ENCODE measurements around the gene TMEM150B. TPM values are rescaled to one million over a fixed set of nuclear protein-coding genes. Genes with fewer than 3 reads are reported as not detected.

Gene TMEM150B
- total and polyA plus RNA-seq, 9 of the 15 experiments (the other 6 are each of a cell fraction or from before 2014, with no cell fraction given) = 0.47 to 1.3 (median 0.74) TPM; not detected in 2

DNA sequence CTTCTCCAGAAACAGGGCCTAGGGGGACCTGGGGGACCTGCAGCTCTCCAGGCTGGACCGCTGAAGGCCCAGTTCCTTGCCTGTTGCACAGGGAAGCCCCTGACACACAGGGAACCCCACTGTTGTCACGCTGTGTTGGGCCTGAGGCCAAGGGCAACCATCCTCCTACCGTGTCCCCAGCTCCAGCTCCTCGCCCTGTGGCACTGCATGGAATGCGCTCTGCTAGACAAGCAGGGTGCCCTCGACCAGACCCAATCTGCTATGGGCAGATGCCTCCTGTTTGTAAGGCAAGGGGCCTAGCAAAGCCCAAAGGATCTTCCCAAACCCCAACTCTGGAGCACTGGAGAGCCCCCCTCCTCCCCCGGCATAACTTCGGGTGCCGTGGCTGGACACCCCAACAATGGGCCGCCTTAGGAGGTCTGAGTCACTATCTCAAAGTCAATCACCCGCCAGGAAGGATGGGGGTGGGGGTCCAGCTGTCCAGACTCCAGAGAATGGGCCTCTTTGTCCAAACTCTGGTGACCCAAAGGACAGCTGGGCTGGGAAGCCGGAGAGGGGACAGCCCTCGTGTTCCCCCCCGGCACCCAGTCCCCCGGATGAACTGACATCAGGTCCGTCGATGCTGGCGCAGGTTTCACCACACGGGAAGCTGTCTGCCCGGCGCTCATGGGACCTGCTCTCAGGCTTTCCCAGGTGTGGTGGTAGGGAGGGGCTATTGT lies 37.6 kb downstream of the TMEM150B start:
- H3K4me1 ChIP-seq (replicated peaks in 1 of 2; ENCODE audit: control insufficient read depth in 2 of 2, insufficient read depth in 2 of 2, low read length in 2 of 2) = peaks cover 4 to 36% of the 10 kb centered on the region in 2 experiments; a peak in 4 of 5 replicates
- in situ Hi-C loops (cut with MboI) = loop anchor here (10.0 kb wide), 1 partner anchor 337 kb away; the partner anchor contains the start of gene ZNF784
- no peak overlapping the region for H3K27ac ChIP-seq (ENCODE audit: extremely low read depth, low read depth, low read length)
- H3K9ac ChIP-seq (ENCODE audit: insufficient read depth in 1 of 2, low read depth in 2 of 2, low read length in 2 of 2) = peak overlapping the region in 1 of 2 experiments; percentile 68; a peak in 1 of 4 replicates
- no peak overlapping the region for H2AFZ ChIP-seq (ENCODE audit: low read depth, low read length)
- no peaks in the 10 kb centered on the region; the same call in 2 of the 3 replicates for H3K79me2 ChIP-seq (ENCODE audit: control insufficient read depth, insufficient read depth, low read length)
- H3K9me1 ChIP-seq (ENCODE audit: control insufficient read depth, insufficient read depth, low read length) = no peaks in the 10 kb centered on the region
- no peaks in the 10 kb centered on the region for H3K9me3 ChIP-seq (replicated peaks; ENCODE audit: control insufficient read depth, insufficient read depth, low read depth, low read length)
- no peak for ATAC-seq
- TF ChIP-seq FOXM1 (IDR thresholded peaks at IDR 0.05; ENCODE audit: low read depth) = no peak
- no peak for TF ChIP-seq FOXM1 (CRISPR knock-in tag; IDR thresholded peaks at IDR 0.05; ENCODE audit: low read depth)
- TF ChIP-seq, protein P1, sequence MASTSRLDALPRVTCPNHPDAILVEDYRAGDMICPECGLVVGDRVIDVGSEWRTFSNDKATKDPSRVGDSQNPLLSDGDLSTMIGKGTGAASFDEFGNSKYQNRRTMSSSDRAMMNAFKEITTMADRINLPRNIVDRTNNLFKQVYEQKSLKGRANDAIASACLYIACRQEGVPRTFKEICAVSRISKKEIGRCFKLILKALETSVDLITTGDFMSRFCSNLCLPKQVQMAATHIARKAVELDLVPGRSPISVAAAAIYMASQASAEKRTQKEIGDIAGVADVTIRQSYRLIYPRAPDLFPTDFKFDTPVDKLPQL (IDR thresholded peaks at IDR 0.05; ENCODE audit: extremely low read depth, insufficient read length) = no peak
- TF ChIP-seq KAT2B (IDR thresholded peaks at IDR 0.05; ENCODE audit: low read depth, low read length) = no peak
- peak; percentile 17; the same call in 1 of the 2 replicates for TF ChIP-seq RBFOX2 (IDR thresholded peaks at IDR 0.05; ENCODE audit: low read depth, low read length)
- TF ChIP-seq, protein P2, sequence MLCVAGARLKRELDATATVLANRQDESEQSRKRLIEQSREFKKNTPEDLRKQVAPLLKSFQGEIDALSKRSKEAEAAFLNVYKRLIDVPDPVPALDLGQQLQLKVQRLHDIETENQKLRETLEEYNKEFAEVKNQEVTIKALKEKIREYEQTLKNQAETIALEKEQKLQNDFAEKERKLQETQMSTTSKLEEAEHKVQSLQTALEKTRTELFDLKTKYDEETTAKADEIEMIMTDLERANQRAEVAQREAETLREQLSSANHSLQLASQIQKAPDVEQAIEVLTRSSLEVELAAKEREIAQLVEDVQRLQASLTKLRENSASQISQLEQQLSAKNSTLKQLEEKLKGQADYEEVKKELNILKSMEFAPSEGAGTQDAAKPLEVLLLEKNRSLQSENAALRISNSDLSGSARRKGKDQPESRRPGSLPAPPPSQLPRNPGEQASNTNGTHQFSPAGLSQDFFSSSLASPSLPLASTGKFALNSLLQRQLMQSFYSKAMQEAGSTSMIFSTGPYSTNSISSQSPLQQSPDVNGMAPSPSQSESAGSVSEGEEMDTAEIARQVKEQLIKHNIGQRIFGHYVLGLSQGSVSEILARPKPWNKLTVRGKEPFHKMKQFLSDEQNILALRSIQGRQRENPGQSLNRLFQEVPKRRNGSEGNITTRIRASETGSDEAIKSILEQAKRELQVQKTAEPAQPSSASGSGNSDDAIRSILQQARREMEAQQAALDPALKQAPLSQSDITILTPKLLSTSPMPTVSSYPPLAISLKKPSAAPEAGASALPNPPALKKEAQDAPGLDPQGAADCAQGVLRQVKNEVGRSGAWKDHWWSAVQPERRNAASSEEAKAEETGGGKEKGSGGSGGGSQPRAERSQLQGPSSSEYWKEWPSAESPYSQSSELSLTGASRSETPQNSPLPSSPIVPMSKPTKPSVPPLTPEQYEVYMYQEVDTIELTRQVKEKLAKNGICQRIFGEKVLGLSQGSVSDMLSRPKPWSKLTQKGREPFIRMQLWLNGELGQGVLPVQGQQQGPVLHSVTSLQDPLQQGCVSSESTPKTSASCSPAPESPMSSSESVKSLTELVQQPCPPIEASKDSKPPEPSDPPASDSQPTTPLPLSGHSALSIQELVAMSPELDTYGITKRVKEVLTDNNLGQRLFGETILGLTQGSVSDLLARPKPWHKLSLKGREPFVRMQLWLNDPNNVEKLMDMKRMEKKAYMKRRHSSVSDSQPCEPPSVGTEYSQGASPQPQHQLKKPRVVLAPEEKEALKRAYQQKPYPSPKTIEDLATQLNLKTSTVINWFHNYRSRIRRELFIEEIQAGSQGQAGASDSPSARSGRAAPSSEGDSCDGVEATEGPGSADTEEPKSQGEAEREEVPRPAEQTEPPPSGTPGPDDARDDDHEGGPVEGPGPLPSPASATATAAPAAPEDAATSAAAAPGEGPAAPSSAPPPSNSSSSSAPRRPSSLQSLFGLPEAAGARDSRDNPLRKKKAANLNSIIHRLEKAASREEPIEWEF (CRISPR knock-in tag; IDR thresholded peaks at IDR 0.05) = no peak
- no peak for TF ChIP-seq TCF7 (IDR thresholded peaks at IDR 0.05; ENCODE audit: borderline replicate concordance)
- TF ChIP-seq RCOR1 (IDR thresholded peaks at IDR 0.05; ENCODE audit: borderline replicate concordance in 1 of 2, low read depth in 2 of 2, low read length in 2 of 2) = no peak
- 78% methylated on average over 18 of the region's 21 CpGs for WGBS (ENCODE audit: insufficient coverage, low coverage, missing lambda C conversion rate)
- no peak overlapping the region for H3K4me2 ChIP-seq (ENCODE audit: insufficient read depth, low read length)
- H3K4me3 ChIP-seq = no peak overlapping the region
- intact Hi-C loops (cut with micrococcal nuclease) = no loop called here
- no peaks in the 10 kb centered on the region for H3K36me3 ChIP-seq (ENCODE audit: control insufficient read depth, insufficient read depth, low read length)
- no TSS peak for BruUV-seq (replicated peaks)
- H3K27me3 ChIP-seq (ENCODE audit: control insufficient read depth in 2 of 2, insufficient read depth in 2 of 2, low read length in 2 of 2) = no peaks in the 10 kb centered on the region
- H4K20me1 ChIP-seq (replicated peaks; ENCODE audit: control insufficient read depth, insufficient read depth, low read length) = no peaks in the 10 kb centered on the region
- DNase-seq (ENCODE audit: extremely low read depth in 1 of 4, low spot score in 3 of 4) = no peak
- FAIRE-seq = no peak
- ChIA-PET CTCF (ENCODE audit: low intra/inter-chr PET ratio) (no interaction called here), POLR2A (interaction anchor here (0.6 to 2.7 kb wide), 6 partner anchors 16 to 118 kb away, joined by 3 to 12 read pairs (median 3); no protein-coding TSS in a partner anchor)

Measured in K562 (cell line).